ENCODE measurements around the gene PAX5.

- no peak for TF ChIP-seq ZNF843 (tag by site-specific recombination; IDR thresholded peaks at IDR 0.05)
- TF ChIP-seq ZNF394 (tag by site-specific recombination; IDR thresholded peaks at IDR 0.05; ENCODE audit: borderline replicate concordance) = no peak
- no peak for TF ChIP-seq ZNF184 (tag by site-specific recombination; IDR thresholded peaks at IDR 0.05)
- TF ChIP-seq, protein P1, sequence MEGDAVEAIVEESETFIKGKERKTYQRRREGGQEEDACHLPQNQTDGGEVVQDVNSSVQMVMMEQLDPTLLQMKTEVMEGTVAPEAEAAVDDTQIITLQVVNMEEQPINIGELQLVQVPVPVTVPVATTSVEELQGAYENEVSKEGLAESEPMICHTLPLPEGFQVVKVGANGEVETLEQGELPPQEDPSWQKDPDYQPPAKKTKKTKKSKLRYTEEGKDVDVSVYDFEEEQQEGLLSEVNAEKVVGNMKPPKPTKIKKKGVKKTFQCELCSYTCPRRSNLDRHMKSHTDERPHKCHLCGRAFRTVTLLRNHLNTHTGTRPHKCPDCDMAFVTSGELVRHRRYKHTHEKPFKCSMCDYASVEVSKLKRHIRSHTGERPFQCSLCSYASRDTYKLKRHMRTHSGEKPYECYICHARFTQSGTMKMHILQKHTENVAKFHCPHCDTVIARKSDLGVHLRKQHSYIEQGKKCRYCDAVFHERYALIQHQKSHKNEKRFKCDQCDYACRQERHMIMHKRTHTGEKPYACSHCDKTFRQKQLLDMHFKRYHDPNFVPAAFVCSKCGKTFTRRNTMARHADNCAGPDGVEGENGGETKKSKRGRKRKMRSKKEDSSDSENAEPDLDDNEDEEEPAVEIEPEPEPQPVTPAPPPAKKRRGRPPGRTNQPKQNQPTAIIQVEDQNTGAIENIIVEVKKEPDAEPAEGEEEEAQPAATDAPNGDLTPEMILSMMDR (tag by site-specific recombination; IDR thresholded peaks at IDR 0.05) = no peak
- no peak for TF ChIP-seq ZNF670 (tag by site-specific recombination; IDR thresholded peaks at IDR 0.05; ENCODE audit: low read depth)
- no peak for TF ChIP-seq ZNF530 (tag by site-specific recombination; IDR thresholded peaks at IDR 0.05; ENCODE audit: low read depth)
- TF ChIP-seq ZNF324 (tag by site-specific recombination; IDR thresholded peaks at IDR 0.05) = no peak
- no peak for TF ChIP-seq YY1 (tag by site-specific recombination; IDR thresholded peaks at IDR 0.05)
- TF ChIP-seq REST (tag by site-specific recombination; IDR thresholded peaks at IDR 0.05) = no peak
- no peak for TF ChIP-seq ZNF248 (tag by site-specific recombination; IDR thresholded peaks at IDR 0.05)
- TF ChIP-seq, protein P2, sequence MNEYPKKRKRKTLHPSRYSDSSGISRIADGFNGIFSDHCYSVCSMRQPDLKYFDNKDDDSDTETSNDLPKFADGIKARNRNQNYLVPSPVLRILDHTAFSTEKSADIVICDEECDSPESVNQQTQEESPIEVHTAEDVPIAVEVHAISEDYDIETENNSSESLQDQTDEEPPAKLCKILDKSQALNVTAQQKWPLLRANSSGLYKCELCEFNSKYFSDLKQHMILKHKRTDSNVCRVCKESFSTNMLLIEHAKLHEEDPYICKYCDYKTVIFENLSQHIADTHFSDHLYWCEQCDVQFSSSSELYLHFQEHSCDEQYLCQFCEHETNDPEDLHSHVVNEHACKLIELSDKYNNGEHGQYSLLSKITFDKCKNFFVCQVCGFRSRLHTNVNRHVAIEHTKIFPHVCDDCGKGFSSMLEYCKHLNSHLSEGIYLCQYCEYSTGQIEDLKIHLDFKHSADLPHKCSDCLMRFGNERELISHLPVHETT (tag by site-specific recombination; IDR thresholded peaks at IDR 0.05) = no peak
- TF ChIP-seq ZNF311 (tag by site-specific recombination; IDR thresholded peaks at IDR 0.05; ENCODE audit: borderline replicate concordance) = no peak
- TF ChIP-seq, protein P3, sequence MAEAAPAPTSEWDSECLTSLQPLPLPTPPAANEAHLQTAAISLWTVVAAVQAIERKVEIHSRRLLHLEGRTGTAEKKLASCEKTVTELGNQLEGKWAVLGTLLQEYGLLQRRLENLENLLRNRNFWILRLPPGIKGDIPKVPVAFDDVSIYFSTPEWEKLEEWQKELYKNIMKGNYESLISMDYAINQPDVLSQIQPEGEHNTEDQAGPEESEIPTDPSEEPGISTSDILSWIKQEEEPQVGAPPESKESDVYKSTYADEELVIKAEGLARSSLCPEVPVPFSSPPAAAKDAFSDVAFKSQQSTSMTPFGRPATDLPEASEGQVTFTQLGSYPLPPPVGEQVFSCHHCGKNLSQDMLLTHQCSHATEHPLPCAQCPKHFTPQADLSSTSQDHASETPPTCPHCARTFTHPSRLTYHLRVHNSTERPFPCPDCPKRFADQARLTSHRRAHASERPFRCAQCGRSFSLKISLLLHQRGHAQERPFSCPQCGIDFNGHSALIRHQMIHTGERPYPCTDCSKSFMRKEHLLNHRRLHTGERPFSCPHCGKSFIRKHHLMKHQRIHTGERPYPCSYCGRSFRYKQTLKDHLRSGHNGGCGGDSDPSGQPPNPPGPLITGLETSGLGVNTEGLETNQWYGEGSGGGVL (tag by site-specific recombination; IDR thresholded peaks at IDR 0.05) = no peak
- no peak for TF ChIP-seq MYNN (tag by site-specific recombination; IDR thresholded peaks at IDR 0.05; ENCODE audit: borderline replicate concordance)
Observed at GRCh38 chr9:37034305-37034937, 353 bp upstream of the PAX5 start.

Measured in HEK293 (cell line).